Activated CD8-positive, alpha-beta T cell treated with anti-CD3 and anti-CD28 coated beads for 36 hours (primary cell): ENCODE results near the gene BFSP2. TPM values are rescaled to one million over a fixed set of nuclear protein-coding genes. Genes with fewer than 3 reads are reported as not detected.
A peak's percentile ranks its signal among the peaks of the same experiment; 100 is the strongest.
"Not testable (repeated sequence)": the region's sequence is repeated elsewhere in the genome, so short reads cannot be mapped to it uniquely, and the experiment has no call there.

Source experiments
- ATAC-seq: fragments of 200-7000 bp; cut with Tn5 transposase; one replicate; pipeline ENCODE4 v1.10.0; 2021; ENCODE audit warnings: mild to moderate bottlenecking, moderate library complexity
- CTCF ChIA-PET: fragments of 350-600 bp; sonication (Branson Sonifier 250); formaldehyde crosslinking; loops from one replicate; lab custom pipeline; 2021; ENCODE audit warnings: antibody characterized with exemption; lab: Charles Lee
- POLR2A ChIA-PET: fragments of 350-600 bp; sonication (Branson Sonifier 250); formaldehyde crosslinking; loops from one replicate; lab custom pipeline; 2021; ENCODE audit warnings: antibody characterized with exemption; lab: Charles Lee
- DNase-seq: peaks from one replicate; pipeline ENCODE4 v3.0.0-alpha.2; 2020
- H3K27ac Mint-ChIP-seq: one replicate; pipeline ENCODE4 v1.8.0; 2021; ENCODE audit warnings: mild to moderate bottlenecking, mixed read lengths
- H3K27me3 Mint-ChIP-seq: one replicate; pipeline ENCODE4 v1.8.0; 2021; ENCODE audit warnings: mixed read lengths
- H3K36me3 Mint-ChIP-seq: one replicate; pipeline ENCODE4 v1.8.0; 2021; ENCODE audit warnings: low read depth, mixed read lengths
- H3K4me1 Mint-ChIP-seq: one replicate; pipeline ENCODE4 v1.8.0; 2021; ENCODE audit warnings: low read depth, mixed read lengths
- H3K4me3 Mint-ChIP-seq: one replicate; pipeline ENCODE4 v1.8.0; 2021; ENCODE audit warnings: mild to moderate bottlenecking, moderate library complexity, mixed read lengths
- H3K9me3 Mint-ChIP-seq: one replicate; pipeline ENCODE4 v1.8.0; 2021; ENCODE audit warnings: mixed read lengths
- intact Hi-C: fragments of 100-400 bp; cut with micrococcal nuclease; formaldehyde crosslinking; loops from one replicate; pipeline ENCODE4 v1.10.0; 2022
- total RNA-seq, 2 experiments: library from RNA; stranded (reverse); gene quantifications; one replicate each; pipeline ENCODE4 v1.2.3, GENCODE V29; 2021
- TF ChIP-seq, protein P1 (sequence below): fragments of 200-600 bp; IDR thresholded peaks from one replicate; pipeline ENCODE4 v1.8.0; 2022; ENCODE audit warnings: antibody characterized with exemption, mild to moderate bottlenecking

Gene BFSP2
- total RNA-seq, 2 experiments from 2014 or later: 0.51 to 1.1 TPM

DNA sequence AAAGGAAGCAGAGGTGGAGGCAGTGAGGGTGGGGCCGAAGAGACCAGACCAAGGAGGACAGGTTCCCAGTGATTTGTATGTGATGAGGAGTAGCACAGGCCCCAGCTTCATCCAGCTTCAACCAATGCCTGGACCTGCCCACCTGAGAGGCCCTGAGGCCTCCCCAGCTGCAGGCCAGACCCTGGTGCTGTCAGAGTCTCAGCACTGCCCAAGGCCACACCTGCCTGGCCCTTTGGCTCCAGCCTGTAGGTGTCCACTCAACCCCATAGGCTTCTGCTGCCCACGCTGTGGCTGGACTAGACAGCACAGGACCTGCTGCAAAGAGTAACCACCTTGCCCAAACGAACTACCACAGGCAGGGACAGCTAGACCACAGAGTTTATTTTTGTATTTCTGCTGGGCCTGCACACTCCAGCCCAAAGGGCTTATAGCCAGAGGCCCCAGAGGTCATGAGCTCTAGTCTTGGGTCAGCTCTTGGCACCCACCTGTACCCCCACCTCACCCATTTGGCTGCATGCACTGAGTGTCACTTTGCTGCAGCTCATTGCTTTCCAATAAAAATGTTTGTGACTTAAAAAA is 91.7 kb downstream of the BFSP2 start:
- Mint-ChIP-seq H3K4me3 (peak overlapping the region; percentile 68), H3K27me3 (no peaks in the 10 kb centered on the region), H3K27ac (peak overlapping the region; percentile 89), H3K4me1 (peaks cover 61% of the 10 kb centered on the region), H3K9me3 (no peaks in the 10 kb centered on the region), H3K36me3 (no peaks in the 10 kb centered on the region)
- peak; percentile 2 for ATAC-seq
- intact Hi-C loops: loop anchor here (2.0 to 5.0 kb wide), 2 partner anchors 44 to 81 kb away; partner anchors contain the start of gene CDV3
- DNase-seq: no peak
- CTCF ChIA-PET: interaction anchor here (0.8 to 6.5 kb wide), 3 partner anchors 12 to 84 kb away, joined by 5 to 89 read pairs (median 54); partner anchors contain the start of gene CDV3
- TF ChIP-seq, protein P1, sequence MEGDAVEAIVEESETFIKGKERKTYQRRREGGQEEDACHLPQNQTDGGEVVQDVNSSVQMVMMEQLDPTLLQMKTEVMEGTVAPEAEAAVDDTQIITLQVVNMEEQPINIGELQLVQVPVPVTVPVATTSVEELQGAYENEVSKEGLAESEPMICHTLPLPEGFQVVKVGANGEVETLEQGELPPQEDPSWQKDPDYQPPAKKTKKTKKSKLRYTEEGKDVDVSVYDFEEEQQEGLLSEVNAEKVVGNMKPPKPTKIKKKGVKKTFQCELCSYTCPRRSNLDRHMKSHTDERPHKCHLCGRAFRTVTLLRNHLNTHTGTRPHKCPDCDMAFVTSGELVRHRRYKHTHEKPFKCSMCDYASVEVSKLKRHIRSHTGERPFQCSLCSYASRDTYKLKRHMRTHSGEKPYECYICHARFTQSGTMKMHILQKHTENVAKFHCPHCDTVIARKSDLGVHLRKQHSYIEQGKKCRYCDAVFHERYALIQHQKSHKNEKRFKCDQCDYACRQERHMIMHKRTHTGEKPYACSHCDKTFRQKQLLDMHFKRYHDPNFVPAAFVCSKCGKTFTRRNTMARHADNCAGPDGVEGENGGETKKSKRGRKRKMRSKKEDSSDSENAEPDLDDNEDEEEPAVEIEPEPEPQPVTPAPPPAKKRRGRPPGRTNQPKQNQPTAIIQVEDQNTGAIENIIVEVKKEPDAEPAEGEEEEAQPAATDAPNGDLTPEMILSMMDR: no peak
- POLR2A ChIA-PET: interaction anchor here (0.6 to 8.8 kb wide), 9 partner anchors 10 to 99 kb away, joined by 3 to 87 read pairs (median 6); partner anchors contain the start of gene CDV3

DNA sequence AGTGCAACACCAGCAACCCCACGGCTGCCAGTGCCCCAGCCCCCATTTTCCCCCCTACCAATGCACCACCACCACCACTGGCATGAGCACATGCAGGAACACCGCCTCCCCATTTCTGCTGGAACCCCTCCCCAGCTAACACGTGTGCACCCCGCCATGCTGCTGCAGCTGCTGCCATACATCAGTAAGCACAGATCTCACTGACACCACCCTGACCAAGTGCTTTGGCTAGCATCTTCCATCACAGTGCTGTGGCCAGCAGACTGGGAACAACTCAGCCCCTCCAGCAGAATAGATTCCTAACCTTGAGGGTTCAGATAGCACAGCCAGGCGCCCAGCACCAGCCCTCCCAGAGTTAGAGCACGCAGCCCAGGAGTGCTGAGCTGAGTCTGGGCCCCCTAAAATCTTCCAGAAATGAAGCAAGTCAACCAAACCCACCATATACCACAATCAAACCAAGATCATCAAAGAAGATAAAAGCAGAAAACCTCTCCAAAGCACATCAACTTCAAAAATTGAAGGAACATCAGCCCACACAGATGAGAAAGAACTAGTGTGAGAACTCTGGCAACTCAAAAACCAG is 92.4 kb downstream of the BFSP2 start:
- TF ChIP-seq, protein P1: no peak
- intact Hi-C loops: loop anchor here (5.0 kb wide), 1 partner anchor 45 kb away; no protein-coding TSS in a partner anchor
- peak overlapping the region; percentile 37 for H3K4me3 Mint-ChIP-seq
- DNase-seq (no peak), ATAC-seq (peak; percentile 17)
- peak overlapping the region; percentile 79 for H3K27ac Mint-ChIP-seq
- H3K4me1 Mint-ChIP-seq: peaks cover 61% of the 10 kb centered on the region
- CTCF ChIA-PET: interaction anchor here (0.8 to 6.5 kb wide), 2 partner anchors 76 to 84 kb away, joined by 3 to 89 read pairs; partner anchors contain the start of gene CDV3
- no peaks in the 10 kb centered on the region for H3K36me3 Mint-ChIP-seq
- no peaks in the 10 kb centered on the region for H3K9me3 Mint-ChIP-seq
- POLR2A ChIA-PET: interaction anchor here (1.1 to 8.8 kb wide), 5 partner anchors 9 to 83 kb away, joined by 3 to 87 read pairs (median 8); partner anchors contain the start of gene CDV3
- no peaks in the 10 kb centered on the region for H3K27me3 Mint-ChIP-seq

GRCh38 chr3:133494469-133494868 is 94.6 kb downstream of the BFSP2 start:
- CTCF ChIA-PET: interaction anchor here (0.7 to 1.1 kb wide), 2 partner anchors 78 to 84 kb away, joined by 3 read pairs; no protein-coding TSS in a partner anchor
- TF ChIP-seq, protein P1: no peak
- POLR2A ChIA-PET: interaction anchor here (0.6 to 0.8 kb wide), 2 partner anchors 17 to 26 kb away, joined by 3 read pairs; no protein-coding TSS in a partner anchor
- Mint-ChIP-seq H3K9me3 (no peaks in the 10 kb centered on the region), H3K27me3 (no peaks in the 10 kb centered on the region), H3K4me3 (no peak overlapping the region), H3K4me1 (peaks cover 52% of the 10 kb centered on the region), H3K27ac (no peak overlapping the region), H3K36me3 (no peaks in the 10 kb centered on the region)
- intact Hi-C loops: loop anchor here (5.0 kb wide), 1 partner anchor 47 kb away; no protein-coding TSS in a partner anchor
- no peak for ATAC-seq
- peak; percentile 33 for DNase-seq

- ATAC-seq, H3K27me3 Mint-ChIP-seq, H3K36me3 Mint-ChIP-seq, H3K4me3 Mint-ChIP-seq, H3K27ac Mint-ChIP-seq, intact Hi-C loops, H3K9me3 Mint-ChIP-seq, DNase-seq: not testable (repeated sequence)
- peaks cover 24% of the 10 kb centered on the region for H3K4me1 Mint-ChIP-seq
- ChIA-PET CTCF (interaction anchor here (1.5 kb wide), 1 partner anchor 14 kb away, joined by 9 read pairs; no protein-coding TSS in a partner anchor), POLR2A (interaction anchor here (1.6 kb wide), 1 partner anchor 72 kb away, joined by 6 read pairs; no protein-coding TSS in a partner anchor)
These were observed 102.7 kb downstream of the BFSP2 start for GRCh38 chr3:133502542-133502941.

- H3K9me3 Mint-ChIP-seq: peaks cover 2% of the 10 kb centered on the region
- POLR2A ChIA-PET: interaction anchor here (0.6 to 1.6 kb wide), 2 partner anchors 12 to 71 kb away, joined by 4 to 6 read pairs; no protein-coding TSS in a partner anchor
- H3K4me3 Mint-ChIP-seq: no peak overlapping the region
- H3K4me1 Mint-ChIP-seq: peaks cover 24% of the 10 kb centered on the region
- CTCF ChIA-PET: interaction anchor here (1.1 to 1.5 kb wide), 2 partner anchors 15 to 69 kb away, joined by 3 to 9 read pairs; no protein-coding TSS in a partner anchor
- DNase-seq (no peak), ATAC-seq (no peak)
- no peaks in the 10 kb centered on the region for H3K27me3 Mint-ChIP-seq
- no peak overlapping the region for H3K27ac Mint-ChIP-seq
- no peaks in the 10 kb centered on the region for H3K36me3 Mint-ChIP-seq
- intact Hi-C loops: no loop called here
- TF ChIP-seq, protein P1: no peak
These were observed 103.6 kb downstream of the BFSP2 start for GRCh38 chr3:133503409-133503808.
